ENCODE measurements around the gene HHAT. TPM values are rescaled to one million over a fixed set of nuclear protein-coding genes. Genes with fewer than 3 reads are reported as not detected.

Gene HHAT
- total and polyA plus RNA-seq, 9 of the 15 experiments (the other 6 are each of a cell fraction or from before 2014, with no cell fraction given) = 0.07 to 0.16 (median 0.13) TPM; not detected in 1

DNA sequence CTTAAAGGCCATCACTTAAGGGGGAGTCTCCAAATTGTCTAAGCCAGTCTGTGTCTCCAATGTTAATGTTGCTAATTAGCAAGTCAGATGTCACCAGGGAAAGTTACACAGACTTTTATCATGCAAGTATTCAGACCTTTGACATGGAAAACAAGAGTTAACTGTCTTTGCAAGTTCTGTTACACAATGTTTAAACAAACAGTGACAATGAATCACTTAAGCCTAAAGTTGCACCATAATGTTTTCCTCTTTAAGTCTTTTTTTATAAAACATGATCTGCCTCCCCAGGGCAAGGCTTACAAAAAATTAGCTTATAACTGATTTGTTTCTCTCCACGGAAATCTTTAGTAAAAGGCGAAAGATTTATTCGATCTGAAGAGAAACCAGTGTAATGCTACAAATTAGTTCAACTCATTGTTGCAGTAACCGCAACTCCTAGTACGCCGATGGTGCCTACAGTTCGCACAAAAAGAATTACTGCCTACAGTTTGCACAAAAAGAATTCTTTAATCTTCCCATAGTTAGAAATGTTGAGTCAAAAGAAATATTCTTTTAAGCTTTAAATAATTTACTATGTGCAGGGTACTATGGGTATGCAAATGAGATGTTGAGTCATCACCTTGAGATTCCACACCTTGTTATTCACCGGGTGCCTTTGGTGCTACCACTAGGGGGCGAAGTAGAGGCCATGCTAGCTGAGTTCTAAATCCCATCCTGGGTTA lies 45.3 kb downstream of the HHAT start (continued):
- no peak for TF ChIP-seq NR2C1 (IDR thresholded peaks at IDR 0.05)
- TF ChIP-seq NR2C1 (tag; IDR thresholded peaks at IDR 0.05) = no peak
- TF ChIP-seq ZNF583 (CRISPR knock-in tag; IDR thresholded peaks at IDR 0.05) = no peak
- peak; percentile 67 for TF ChIP-seq STAT5A (IDR thresholded peaks at IDR 0.05; ENCODE audit: borderline replicate concordance, low read length)
- no peak for TF ChIP-seq FUS (optimal IDR thresholded peaks at IDR 0.05; ENCODE audit: low read depth, low read length)
- TF ChIP-seq ZNF354B (CRISPR knock-in tag; IDR thresholded peaks at IDR 0.05) = no peak
- no peak for TF ChIP-seq ZKSCAN3 (CRISPR knock-in tag; IDR thresholded peaks at IDR 0.05)
- TF ChIP-seq ZNF146 (CRISPR knock-in tag; IDR thresholded peaks at IDR 0.05; ENCODE audit: unreplicated experiment) = no peak
- TF ChIP-seq NEUROD1 (IDR thresholded peaks at IDR 0.05; ENCODE audit: borderline replicate concordance, low read depth, low read length, partially characterized antibody) = no peak
- TF ChIP-seq PREB (CRISPR knock-in tag; IDR thresholded peaks at IDR 0.05) = no peak
- TF ChIP-seq CC2D1A (IDR thresholded peaks at IDR 0.05) = no peak
- TF ChIP-seq ZFP30 (CRISPR knock-in tag; IDR thresholded peaks at IDR 0.05; ENCODE audit: borderline replicate concordance) = no peak
- TF ChIP-seq, protein P1, sequence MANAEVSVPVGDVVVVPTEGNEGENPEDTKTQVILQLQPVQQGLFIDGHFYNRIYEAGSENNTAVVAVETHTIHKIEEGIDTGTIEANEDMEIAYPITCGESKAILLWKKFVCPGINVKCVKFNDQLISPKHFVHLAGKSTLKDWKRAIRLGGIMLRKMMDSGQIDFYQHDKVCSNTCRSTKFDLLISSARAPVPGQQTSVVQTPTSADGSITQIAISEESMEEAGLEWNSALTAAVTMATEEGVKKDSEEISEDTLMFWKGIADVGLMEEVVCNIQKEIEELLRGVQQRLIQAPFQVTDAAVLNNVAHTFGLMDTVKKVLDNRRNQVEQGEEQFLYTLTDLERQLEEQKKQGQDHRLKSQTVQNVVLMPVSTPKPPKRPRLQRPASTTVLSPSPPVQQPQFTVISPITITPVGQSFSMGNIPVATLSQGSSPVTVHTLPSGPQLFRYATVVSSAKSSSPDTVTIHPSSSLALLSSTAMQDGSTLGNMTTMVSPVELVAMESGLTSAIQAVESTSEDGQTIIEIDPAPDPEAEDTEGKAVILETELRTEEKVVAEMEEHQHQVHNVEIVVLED (CRISPR knock-in tag; IDR thresholded peaks at IDR 0.05) = no peak
- TF ChIP-seq, protein P2, sequence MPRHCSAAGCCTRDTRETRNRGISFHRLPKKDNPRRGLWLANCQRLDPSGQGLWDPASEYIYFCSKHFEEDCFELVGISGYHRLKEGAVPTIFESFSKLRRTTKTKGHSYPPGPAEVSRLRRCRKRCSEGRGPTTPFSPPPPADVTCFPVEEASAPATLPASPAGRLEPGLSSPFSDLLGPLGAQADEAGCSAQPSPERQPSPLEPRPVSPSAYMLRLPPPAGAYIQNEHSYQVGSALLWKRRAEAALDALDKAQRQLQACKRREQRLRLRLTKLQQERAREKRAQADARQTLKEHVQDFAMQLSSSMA (CRISPR knock-in tag; IDR thresholded peaks at IDR 0.05) = no peak
- TF ChIP-seq HOXB6 (CRISPR knock-in tag; IDR thresholded peaks at IDR 0.05; ENCODE audit: borderline replicate concordance) = no peak
- TF ChIP-seq MIER1 (IDR thresholded peaks at IDR 0.05; ENCODE audit: low read depth) = no peak
- no peak for TF ChIP-seq SPI1 (IDR thresholded peaks at IDR 0.05; ENCODE audit: borderline replicate concordance, low read depth, low read length)
- TF ChIP-seq MCM7 (IDR thresholded peaks at IDR 0.05) = no peak
- TF ChIP-seq HDAC1 (IDR thresholded peaks at IDR 0.05) = peak in 1 of 2 experiments; percentile 5; a peak in 1 of 4 replicates
- TF ChIP-seq, protein P3, sequence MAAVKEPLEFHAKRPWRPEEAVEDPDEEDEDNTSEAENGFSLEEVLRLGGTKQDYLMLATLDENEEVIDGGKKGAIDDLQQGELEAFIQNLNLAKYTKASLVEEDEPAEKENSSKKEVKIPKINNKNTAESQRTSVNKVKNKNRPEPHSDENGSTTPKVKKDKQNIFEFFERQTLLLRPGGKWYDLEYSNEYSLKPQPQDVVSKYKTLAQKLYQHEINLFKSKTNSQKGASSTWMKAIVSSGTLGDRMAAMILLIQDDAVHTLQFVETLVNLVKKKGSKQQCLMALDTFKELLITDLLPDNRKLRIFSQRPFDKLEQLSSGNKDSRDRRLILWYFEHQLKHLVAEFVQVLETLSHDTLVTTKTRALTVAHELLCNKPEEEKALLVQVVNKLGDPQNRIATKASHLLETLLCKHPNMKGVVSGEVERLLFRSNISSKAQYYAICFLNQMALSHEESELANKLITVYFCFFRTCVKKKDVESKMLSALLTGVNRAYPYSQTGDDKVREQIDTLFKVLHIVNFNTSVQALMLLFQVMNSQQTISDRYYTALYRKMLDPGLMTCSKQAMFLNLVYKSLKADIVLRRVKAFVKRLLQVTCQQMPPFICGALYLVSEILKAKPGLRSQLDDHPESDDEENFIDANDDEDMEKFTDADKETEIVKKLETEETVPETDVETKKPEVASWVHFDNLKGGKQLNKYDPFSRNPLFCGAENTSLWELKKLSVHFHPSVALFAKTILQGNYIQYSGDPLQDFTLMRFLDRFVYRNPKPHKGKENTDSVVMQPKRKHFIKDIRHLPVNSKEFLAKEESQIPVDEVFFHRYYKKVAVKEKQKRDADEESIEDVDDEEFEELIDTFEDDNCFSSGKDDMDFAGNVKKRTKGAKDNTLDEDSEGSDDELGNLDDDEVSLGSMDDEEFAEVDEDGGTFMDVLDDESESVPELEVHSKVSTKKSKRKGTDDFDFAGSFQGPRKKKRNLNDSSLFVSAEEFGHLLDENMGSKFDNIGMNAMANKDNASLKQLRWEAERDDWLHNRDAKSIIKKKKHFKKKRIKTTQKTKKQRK (IDR thresholded peaks at IDR 0.05; ENCODE audit: borderline replicate concordance, low read depth, low read length) = no peak
- TF ChIP-seq PHTF2 (CRISPR knock-in tag; IDR thresholded peaks at IDR 0.05) = no peak
- no peak for TF ChIP-seq ZNF707 (CRISPR knock-in tag; conservative IDR thresholded peaks at IDR 0.05)
- no peak for TF ChIP-seq RAD51 (IDR thresholded peaks at IDR 0.05; ENCODE audit: borderline replicate concordance, low read depth)
- no peak for TF ChIP-seq TEAD1 (CRISPR knock-in tag; IDR thresholded peaks at IDR 0.05)
